ENCODE results near the gene ZNF549. TPM values are rescaled to one million over a fixed set of nuclear protein-coding genes. Genes with fewer than 3 reads are reported as not detected.
A peak's percentile ranks its signal among the peaks of the same experiment; 100 is the strongest.

ZNF549 gene
- total and polyA plus RNA-seq, 2 of the 13 experiments (the other 11 are each of a cell fraction or from before 2014, with no cell fraction given) = 2.8 to 6.4 TPM

GRCh38 chr19:57499680-57500395 lies 27.3 kb upstream of the ZNF549 start, which contains the start of gene ZNF773 (continued):
- TF ChIP-seq ZNF607 (CRISPR knock-in tag; IDR thresholded peaks at IDR 0.05; ENCODE audit: borderline replicate concordance) (peak; percentile 71; the same call in 1 of the 2 replicates), AGO2 (optimal IDR thresholded peaks at IDR 0.05; ENCODE audit: low read depth, low read length) (peak; percentile 30), IRF2 (CRISPR knock-in tag; IDR thresholded peaks at IDR 0.05) (peak; percentile 86), ARNT2 (CRISPR knock-in tag; IDR thresholded peaks at IDR 0.05; ENCODE audit: low read depth) (peak; percentile 58; the same call in 1 of the 2 replicates), ATF2 (CRISPR knock-in tag; IDR thresholded peaks at IDR 0.05) (0 out of 2 replicates have a peak, but pooled peaks have one; percentile 28), MEIS2 (CRISPR knock-in tag; IDR thresholded peaks at IDR 0.05) (peak; percentile 71), CBX5 (CRISPR knock-in tag; IDR thresholded peaks at IDR 0.05; ENCODE audit: borderline replicate concordance) (peak; percentile 51; the same call in 1 of the 2 replicates), POLR2A (IDR thresholded peaks at IDR 0.05; ENCODE audit: insufficient read depth in 1 of 2, low read depth in 2 of 2, low read length in 2 of 2) (peak; percentile 88 to 93), ZNF292 (CRISPR knock-in tag; IDR thresholded peaks at IDR 0.05; ENCODE audit: borderline replicate concordance, low read depth) (peak; percentile 60; the same call in 1 of the 2 replicates), MXD3 (CRISPR knock-in tag; IDR thresholded peaks at IDR 0.05) (peak; percentile 60), ZSCAN31 (CRISPR knock-in tag; IDR thresholded peaks at IDR 0.05; ENCODE audit: low read depth) (0 out of 2 replicates have a peak, but pooled peaks have one; percentile 29), THRA (CRISPR knock-in tag; IDR thresholded peaks at IDR 0.05; ENCODE audit: borderline replicate concordance) (peak; percentile 76), NR2C2 (CRISPR knock-in tag; IDR thresholded peaks at IDR 0.05; ENCODE audit: borderline replicate concordance) (peak; percentile 68), TAF1 (CRISPR knock-in tag; IDR thresholded peaks at IDR 0.05) (peak; percentile 84), TFDP1 (CRISPR knock-in tag; IDR thresholded peaks at IDR 0.05; ENCODE audit: borderline replicate concordance) (peak; percentile 55; the same call in 1 of the 2 replicates), RARA (CRISPR knock-in tag; IDR thresholded peaks at IDR 0.05) (0 out of 2 replicates have a peak, but pooled peaks have one; percentile 25), NFYC (CRISPR knock-in tag; IDR thresholded peaks at IDR 0.05) (peak; percentile 98), CEBPG (CRISPR knock-in tag; IDR thresholded peaks at IDR 0.05) (peak; percentile 27; the same call in 1 of the 2 replicates), ZNF563 (CRISPR knock-in tag; IDR thresholded peaks at IDR 0.05) (peak; percentile 43; the same call in 1 of the 2 replicates), DRAP1 (CRISPR knock-in tag; IDR thresholded peaks at IDR 0.05) (peak; percentile 82), MEIS1 (CRISPR knock-in tag; IDR thresholded peaks at IDR 0.05; ENCODE audit: borderline replicate concordance) (peak; percentile 30; the same call in 1 of the 2 replicates), POLR2AphosphoS5 (IDR thresholded peaks at IDR 0.05; ENCODE audit: low read depth, low read length) (peak; percentile 88)
- TF ChIP-seq, protein P1, sequence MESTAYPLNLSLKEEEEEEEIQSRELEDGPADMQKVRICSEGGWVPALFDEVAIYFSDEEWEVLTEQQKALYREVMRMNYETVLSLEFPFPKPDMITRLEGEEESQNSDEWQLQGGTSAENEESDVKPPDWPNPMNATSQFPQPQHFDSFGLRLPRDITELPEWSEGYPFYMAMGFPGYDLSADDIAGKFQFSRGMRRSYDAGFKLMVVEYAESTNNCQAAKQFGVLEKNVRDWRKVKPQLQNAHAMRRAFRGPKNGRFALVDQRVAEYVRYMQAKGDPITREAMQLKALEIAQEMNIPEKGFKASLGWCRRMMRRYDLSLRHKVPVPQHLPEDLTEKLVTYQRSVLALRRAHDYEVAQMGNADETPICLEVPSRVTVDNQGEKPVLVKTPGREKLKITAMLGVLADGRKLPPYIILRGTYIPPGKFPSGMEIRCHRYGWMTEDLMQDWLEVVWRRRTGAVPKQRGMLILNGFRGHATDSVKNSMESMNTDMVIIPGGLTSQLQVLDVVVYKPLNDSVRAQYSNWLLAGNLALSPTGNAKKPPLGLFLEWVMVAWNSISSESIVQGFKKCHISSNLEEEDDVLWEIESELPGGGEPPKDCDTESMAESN (CRISPR knock-in tag; conservative IDR thresholded peaks at IDR 0.05) = peak; percentile 55; the same call in 1 of the 2 replicates

Measured in HepG2 (cell line).